HepG2 (cell line): ENCODE measurements around the gene CACNA2D1. TPM values are rescaled to one million over a fixed set of nuclear protein-coding genes. Genes with fewer than 3 reads are reported as not detected.

Experiments used
- ATAC-seq: fragments of 200-7000 bp; cut with Tn5 transposase; 3 replicates; pipeline ENCODE4 v1.9.1; 2020; ENCODE audit warnings: mild to moderate bottlenecking, moderate library complexity
- BruUV-seq: library from RNA; stranded (reverse); fragments of 400-500 nt; replicated peaks from 2 replicates; lab custom pipeline; 2021; lab: Mats Ljungman, UMichigan
- CTCF ChIA-PET: fragments of 300-600 bp; formaldehyde crosslinking; extraction: SDS; loops from one replicate; lab custom pipeline; 2021; ENCODE audit warnings: low total read pairs, inconsistent platforms, low intra/inter-chr PET ratio; lab: Yijun Ruan, JAX
- POLR2A ChIA-PET: fragments of 350-600 bp; sonication (Branson Sonifier 250); formaldehyde crosslinking; loops from one replicate; lab custom pipeline; 2020; ENCODE audit warnings: antibody characterized with exemption, inconsistent platforms; lab: Yijun Ruan, JAX
- DNase-seq: peaks from one replicate; pipeline ENCODE4 v3.0.0-alpha.2; 2015; ENCODE audit warnings: low spot score
- FAIRE-seq: peaks from 3 replicates; lab custom pipeline; 2011; peaks lifted over from hg19 to GRCh38; lab: Jason Lieb, UNC
- H2AFZ ChIP-seq: one replicate; pipeline ENCODE4 v1.6.1; 2011; ENCODE audit warnings: low read length, inconsistent platforms
- H3K27ac ChIP-seq: fragments of 300-600 bp; 3 replicates; pipeline ENCODE4 v1.8.0; 2011; ENCODE audit warnings: mixed run types, mild to moderate bottlenecking, mixed read lengths, low read length, inconsistent platforms; ENCODE audit not compliant: insufficient read depth; ENCODE audit errors: extremely low read length
- H3K27me3 ChIP-seq, 2 experiments: fragments of 200-600 bp in 1 of 2; 2 replicates in 1 of 2; 3 replicates in 1 of 2; pipeline versions ENCODE4 v1.6.0 to v1.8.0; 2011; ENCODE audit warnings: low read length in 2 of 2, mild to moderate bottlenecking in 2 of 2, moderate library complexity in 2 of 2, inconsistent platforms in 1 of 2; ENCODE audit not compliant: insufficient read depth in 2 of 2, control insufficient read depth in 1 of 2
- H3K36me3 ChIP-seq, 2 experiments: fragments of 200-600 bp in 1 of 2; replicated peaks in 1 of 2; 2 replicates in 1 of 2; 3 replicates in 1 of 2; pipeline versions ENCODE4 v1.5.1 to v1.8.0; 2011; ENCODE audit warnings: low read length in 2 of 2, inconsistent platforms in 1 of 2; ENCODE audit not compliant: insufficient read depth in 2 of 2, control insufficient read depth in 1 of 2
- H3K4me1 ChIP-seq: 2 replicates; pipeline ENCODE4 v1.5.1; 2012; ENCODE audit warnings: low read length, inconsistent platforms; ENCODE audit not compliant: insufficient read depth
- H3K4me2 ChIP-seq: 2 replicates; pipeline ENCODE4 v1.6.0; 2011; ENCODE audit warnings: low read depth, low read length, inconsistent platforms
- H3K4me3 ChIP-seq, 3 experiments: fragments of 200-600 bp in 1 of 3; sonication (generic), shearing (Covaris generic) in 1 of 3; replicated peaks in 1 of 3; 2 replicates each; pipeline ENCODE4 v1.5.1; 2011 to 2016; ENCODE audit warnings: low read length in 3 of 3, inconsistent platforms in 2 of 3, low read depth in 2 of 3, mild to moderate bottlenecking in 2 of 3, control low read depth in 1 of 3, mixed read lengths in 1 of 3; ENCODE audit not compliant: insufficient read depth in 1 of 3
- H3K79me2 ChIP-seq: one replicate; pipeline ENCODE4 v1.6.1; 2011; ENCODE audit warnings: low read length, inconsistent platforms; ENCODE audit not compliant: insufficient read depth
- H3K9ac ChIP-seq: 2 replicates; pipeline ENCODE4 v1.6.0; 2011; ENCODE audit warnings: mild to moderate bottlenecking, low read depth, low read length, inconsistent platforms; ENCODE audit not compliant: insufficient read depth
- H3K9me3 ChIP-seq: 2 replicates; pipeline ENCODE4 v1.5.1; 2012; ENCODE audit warnings: mild to moderate bottlenecking, low read length
- H4K20me1 ChIP-seq: 2 replicates; pipeline ENCODE4 v1.6.0; 2011; ENCODE audit warnings: inconsistent platforms, mild to moderate bottlenecking, low read length, moderate library complexity; ENCODE audit not compliant: insufficient read depth
- ZFX ChIP-seq: sonication (generic); formaldehyde crosslinking; IDR thresholded peaks from 2 replicates; pipeline ENCODE4 v1.4.0; 2020; ENCODE audit warnings: mild to moderate bottlenecking, low read depth, missing genetic modification reagents, moderate library complexity
- ZNF17 ChIP-seq: sonication (generic); formaldehyde crosslinking; IDR thresholded peaks from 2 replicates; pipeline ENCODE4 v1.5.0; 2020; ENCODE audit warnings: mild to moderate bottlenecking, missing genetic modification reagents
- ZNF652 ChIP-seq: IDR thresholded peaks from 2 replicates; pipeline ENCODE4 v1.6.1; 2016; ENCODE audit warnings: low read depth, borderline replicate concordance
- ZNF678 ChIP-seq: sonication (generic); formaldehyde crosslinking; IDR thresholded peaks from 2 replicates; pipeline ENCODE4 v1.4.0; 2020; ENCODE audit warnings: mild to moderate bottlenecking, missing genetic modification reagents
- ZNF746 ChIP-seq: sonication (generic); formaldehyde crosslinking; IDR thresholded peaks from 2 replicates; pipeline ENCODE4 v1.8.0; 2022; ENCODE audit warnings: mild to moderate bottlenecking, missing genetic modification reagents
- WGBS: methylation state at CpG from one replicate; pipeline ENCODE4 v1.1.6; 2017; ENCODE audit warnings: low lambda C conversion rate; 5-methylcytosine and 5-hydroxymethylcytosine counted together
- in situ Hi-C: cut with HindIII; loops from 2 replicates; pipeline ENCODE4 v1.10.0; 2017; ENCODE audit warnings: low pct_unique_long_range_greater_than_20kb; ENCODE audit not compliant: extremely low pct_ligation_motif_present
- intact Hi-C: fragments of 100-400 bp; cut with micrococcal nuclease; formaldehyde crosslinking; loops from one replicate; pipeline ENCODE4 v1.10.0; 2022; ENCODE audit not compliant: unreplicated experiment
- polyA plus RNA-seq, 8 experiments: library from polyadenylated mRNA; depleted of rRNA in 3 of 8; stranded (reverse) in 7 of 8; unstranded in 1 of 8; fragments of >200 nt; fragmentation: Illumina TruSeq in 4 of 8; extraction: Trizol in 4 of 8; gene quantifications; 2 replicates each; pipeline versions ENCODE4 v1.2.1 to v1.2.3, GENCODE V29; 2011 to 2016; ENCODE audit warnings: low read depth in 4 of 8, missing spikeins in 1 of 8, mixed read lengths in 1 of 8; ENCODE audit not compliant: insufficient read depth in 1 of 8
- total RNA-seq, 5 experiments: library from RNA; depleted of rRNA; stranded (reverse); fragments of >200 nt; fragmentation: Illumina TruSeq; extraction: Trizol; gene quantifications; 2 replicates each; pipeline ENCODE4 v1.2.3, GENCODE V29; 2016; ENCODE audit warnings: low read depth in 1 of 5
- TF ChIP-seq, protein P1 (sequence below): sonication (generic); formaldehyde crosslinking; IDR thresholded peaks from 2 replicates; pipeline ENCODE4 v1.5.0; 2020; ENCODE audit warnings: missing genetic modification reagents
- TF ChIP-seq, protein P2 (sequence below): sonication (generic); formaldehyde crosslinking; IDR thresholded peaks from 2 replicates; pipeline ENCODE4 v1.8.1; 2023; ENCODE audit warnings: missing genetic modification reagents, mild to moderate bottlenecking, borderline replicate concordance
- TF ChIP-seq, protein P3 (sequence below): sonication (generic); formaldehyde crosslinking; IDR thresholded peaks from 2 replicates; pipeline ENCODE4 v1.8.0; 2022; ENCODE audit warnings: low read depth, missing genetic modification reagents
- TF ChIP-seq, protein P4 (sequence below): sonication (generic); formaldehyde crosslinking; IDR thresholded peaks from 2 replicates; pipeline ENCODE4 v1.5.1; 2020; ENCODE audit warnings: mild to moderate bottlenecking, moderate library complexity, missing genetic modification reagents
- TF ChIP-seq, protein P5 (sequence below): sonication (generic); formaldehyde crosslinking; IDR thresholded peaks from 2 replicates; pipeline ENCODE4 v1.4.0; 2020; ENCODE audit warnings: mild to moderate bottlenecking, missing genetic modification reagents
- TF ChIP-seq, protein P6 (sequence below): sonication (generic); formaldehyde crosslinking; IDR thresholded peaks from 2 replicates; pipeline ENCODE4 v1.4.0; 2020; ENCODE audit warnings: mild to moderate bottlenecking, missing genetic modification reagents
- TF ChIP-seq, protein P7 (sequence below): sonication (generic); formaldehyde crosslinking; conservative IDR thresholded peaks from 2 replicates; pipeline ENCODE4 v1.8.0; 2022; ENCODE audit warnings: mild to moderate bottlenecking, moderate library complexity, missing genetic modification reagents

The CACNA2D1 gene
- total and polyA plus RNA-seq, 2 of the 13 experiments (the other 11 are each of a cell fraction or from before 2014, with no cell fraction given): not detected

DNA sequence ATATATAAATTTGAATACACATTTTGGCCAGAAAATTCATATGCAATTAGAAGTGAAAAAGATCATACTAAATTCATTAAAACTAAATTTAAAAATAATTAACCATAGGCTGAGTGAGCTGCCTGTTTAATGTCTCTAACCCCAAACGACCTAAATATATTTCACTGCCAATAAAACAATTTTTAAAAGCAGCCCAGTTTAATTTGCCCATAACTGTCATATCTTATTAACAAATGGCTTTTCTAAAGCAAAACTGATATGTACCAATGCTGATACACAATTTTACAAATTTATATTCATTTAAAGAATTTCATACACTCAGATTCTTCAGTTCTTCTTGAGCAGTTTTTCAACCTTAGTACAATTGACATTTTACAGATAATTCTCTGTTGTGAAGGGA lies 99.9 kb downstream of the CACNA2D1 start (continued):
- TF ChIP-seq, protein P1, sequence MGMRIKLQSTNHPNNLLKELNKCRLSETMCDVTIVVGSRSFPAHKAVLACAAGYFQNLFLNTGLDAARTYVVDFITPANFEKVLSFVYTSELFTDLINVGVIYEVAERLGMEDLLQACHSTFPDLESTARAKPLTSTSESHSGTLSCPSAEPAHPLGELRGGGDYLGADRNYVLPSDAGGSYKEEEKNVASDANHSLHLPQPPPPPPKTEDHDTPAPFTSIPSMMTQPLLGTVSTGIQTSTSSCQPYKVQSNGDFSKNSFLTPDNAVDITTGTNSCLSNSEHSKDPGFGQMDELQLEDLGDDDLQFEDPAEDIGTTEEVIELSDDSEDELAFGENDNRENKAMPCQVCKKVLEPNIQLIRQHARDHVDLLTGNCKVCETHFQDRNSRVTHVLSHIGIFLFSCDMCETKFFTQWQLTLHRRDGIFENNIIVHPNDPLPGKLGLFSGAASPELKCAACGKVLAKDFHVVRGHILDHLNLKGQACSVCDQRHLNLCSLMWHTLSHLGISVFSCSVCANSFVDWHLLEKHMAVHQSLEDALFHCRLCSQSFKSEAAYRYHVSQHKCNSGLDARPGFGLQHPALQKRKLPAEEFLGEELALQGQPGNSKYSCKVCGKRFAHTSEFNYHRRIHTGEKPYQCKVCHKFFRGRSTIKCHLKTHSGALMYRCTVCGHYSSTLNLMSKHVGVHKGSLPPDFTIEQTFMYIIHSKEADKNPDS (CRISPR knock-in tag): no peak
- TF ChIP-seq ZNF652 (CRISPR knock-in tag) (no peak), ZNF678 (no peak)

DNA sequence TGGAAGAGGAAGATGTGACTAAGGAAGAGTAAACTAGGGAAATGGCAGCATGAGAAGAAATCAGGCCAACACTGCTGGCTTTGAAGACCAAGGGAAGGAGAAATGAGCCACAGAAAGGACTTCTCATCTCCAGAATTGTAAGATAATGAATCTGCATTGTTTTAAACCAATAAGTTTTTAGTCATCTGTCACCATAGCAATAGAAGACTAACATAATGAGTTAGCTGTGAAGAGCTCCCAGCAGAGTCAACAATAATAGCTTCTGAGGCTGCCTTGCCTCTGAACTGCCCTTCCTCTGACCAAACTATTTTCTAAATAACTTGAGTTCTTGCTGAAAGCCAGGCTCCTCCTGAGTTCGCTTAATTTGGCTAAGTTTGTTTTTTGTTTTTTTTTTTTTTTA lies 103.6 kb downstream of the CACNA2D1 start:
- Histone ChIP-seq H3K4me3 (no peak overlapping the region), H4K20me1 (no peaks in the 10 kb centered on the region), H3K4me1 (no peaks in the 10 kb centered on the region), H3K9ac (no peak overlapping the region), H2AFZ (no peak overlapping the region), H3K27me3 (no peaks in the 10 kb centered on the region), H3K4me2 (no peak overlapping the region), H3K9me3 (no peaks in the 10 kb centered on the region), H3K27ac (no peak overlapping the region), H3K79me2 (no peaks in the 10 kb centered on the region), H3K36me3 (no peaks in the 10 kb centered on the region)
- ChIA-PET CTCF (no interaction called here), POLR2A (no interaction called here)
- ATAC-seq: no peak
- no TSS peak for BruUV-seq
- 18% methylated on average over 1 of the region's 1 CpG for WGBS
- no peak for DNase-seq
- in situ Hi-C loops (no loop called here), intact Hi-C loops (no loop called here)
- no peak for FAIRE-seq
- TF ChIP-seq, protein P2, sequence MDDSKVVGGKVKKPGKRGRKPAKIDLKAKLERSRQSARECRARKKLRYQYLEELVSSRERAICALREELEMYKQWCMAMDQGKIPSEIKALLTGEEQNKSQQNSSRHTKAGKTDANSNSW (CRISPR knock-in tag): no peak
- TF ChIP-seq ZFX (no peak), ZNF17 (CRISPR knock-in tag) (no peak), ZNF746 (CRISPR knock-in tag) (no peak)
- TF ChIP-seq, protein P3, sequence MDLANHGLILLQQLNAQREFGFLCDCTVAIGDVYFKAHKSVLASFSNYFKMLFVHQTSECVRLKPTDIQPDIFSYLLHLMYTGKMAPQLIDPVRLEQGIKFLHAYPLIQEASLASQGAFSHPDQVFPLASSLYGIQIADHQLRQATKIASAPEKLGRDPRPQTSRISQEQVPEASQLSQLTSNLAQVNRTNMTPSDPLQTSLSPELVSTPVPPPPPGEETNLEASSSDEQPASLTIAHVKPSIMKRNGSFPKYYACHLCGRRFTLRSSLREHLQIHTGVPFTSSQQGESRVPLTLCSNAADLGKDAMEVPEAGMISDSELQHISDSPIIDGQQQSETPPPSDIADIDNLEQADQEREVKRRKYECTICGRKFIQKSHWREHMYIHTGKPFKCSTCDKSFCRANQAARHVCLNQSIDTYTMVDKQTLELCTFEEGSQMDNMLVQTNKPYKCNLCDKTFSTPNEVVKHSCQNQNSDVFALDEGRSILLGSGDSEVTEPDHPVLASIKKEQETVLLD: no peak
- TF ChIP-seq, protein P4, sequence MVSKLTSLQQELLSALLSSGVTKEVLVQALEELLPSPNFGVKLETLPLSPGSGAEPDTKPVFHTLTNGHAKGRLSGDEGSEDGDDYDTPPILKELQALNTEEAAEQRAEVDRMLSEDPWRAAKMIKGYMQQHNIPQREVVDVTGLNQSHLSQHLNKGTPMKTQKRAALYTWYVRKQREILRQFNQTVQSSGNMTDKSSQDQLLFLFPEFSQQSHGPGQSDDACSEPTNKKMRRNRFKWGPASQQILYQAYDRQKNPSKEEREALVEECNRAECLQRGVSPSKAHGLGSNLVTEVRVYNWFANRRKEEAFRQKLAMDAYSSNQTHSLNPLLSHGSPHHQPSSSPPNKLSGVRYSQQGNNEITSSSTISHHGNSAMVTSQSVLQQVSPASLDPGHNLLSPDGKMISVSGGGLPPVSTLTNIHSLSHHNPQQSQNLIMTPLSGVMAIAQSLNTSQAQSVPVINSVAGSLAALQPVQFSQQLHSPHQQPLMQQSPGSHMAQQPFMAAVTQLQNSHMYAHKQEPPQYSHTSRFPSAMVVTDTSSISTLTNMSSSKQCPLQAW (CRISPR knock-in tag): no peak
- TF ChIP-seq, protein P5, sequence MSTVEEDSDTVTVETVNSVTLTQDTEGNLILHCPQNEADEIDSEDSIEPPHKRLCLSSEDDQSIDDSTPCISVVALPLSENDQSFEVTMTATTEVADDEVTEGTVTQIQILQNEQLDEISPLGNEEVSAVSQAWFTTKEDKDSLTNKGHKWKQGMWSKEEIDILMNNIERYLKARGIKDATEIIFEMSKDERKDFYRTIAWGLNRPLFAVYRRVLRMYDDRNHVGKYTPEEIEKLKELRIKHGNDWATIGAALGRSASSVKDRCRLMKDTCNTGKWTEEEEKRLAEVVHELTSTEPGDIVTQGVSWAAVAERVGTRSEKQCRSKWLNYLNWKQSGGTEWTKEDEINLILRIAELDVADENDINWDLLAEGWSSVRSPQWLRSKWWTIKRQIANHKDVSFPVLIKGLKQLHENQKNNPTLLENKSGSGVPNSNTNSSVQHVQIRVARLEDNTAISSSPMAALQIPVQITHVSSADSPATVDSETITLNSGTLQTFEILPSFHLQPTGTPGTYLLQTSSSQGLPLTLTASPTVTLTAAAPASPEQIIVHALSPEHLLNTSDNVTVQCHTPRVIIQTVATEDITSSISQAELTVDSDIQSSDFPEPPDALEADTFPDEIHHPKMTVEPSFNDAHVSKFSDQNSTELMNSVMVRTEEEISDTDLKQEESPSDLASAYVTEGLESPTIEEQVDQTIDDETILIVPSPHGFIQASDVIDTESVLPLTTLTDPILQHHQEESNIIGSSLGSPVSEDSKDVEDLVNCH (CRISPR knock-in tag): no peak
- TF ChIP-seq, protein P6, sequence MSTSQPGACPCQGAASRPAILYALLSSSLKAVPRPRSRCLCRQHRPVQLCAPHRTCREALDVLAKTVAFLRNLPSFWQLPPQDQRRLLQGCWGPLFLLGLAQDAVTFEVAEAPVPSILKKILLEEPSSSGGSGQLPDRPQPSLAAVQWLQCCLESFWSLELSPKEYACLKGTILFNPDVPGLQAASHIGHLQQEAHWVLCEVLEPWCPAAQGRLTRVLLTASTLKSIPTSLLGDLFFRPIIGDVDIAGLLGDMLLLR: no peak
- TF ChIP-seq, protein P7, sequence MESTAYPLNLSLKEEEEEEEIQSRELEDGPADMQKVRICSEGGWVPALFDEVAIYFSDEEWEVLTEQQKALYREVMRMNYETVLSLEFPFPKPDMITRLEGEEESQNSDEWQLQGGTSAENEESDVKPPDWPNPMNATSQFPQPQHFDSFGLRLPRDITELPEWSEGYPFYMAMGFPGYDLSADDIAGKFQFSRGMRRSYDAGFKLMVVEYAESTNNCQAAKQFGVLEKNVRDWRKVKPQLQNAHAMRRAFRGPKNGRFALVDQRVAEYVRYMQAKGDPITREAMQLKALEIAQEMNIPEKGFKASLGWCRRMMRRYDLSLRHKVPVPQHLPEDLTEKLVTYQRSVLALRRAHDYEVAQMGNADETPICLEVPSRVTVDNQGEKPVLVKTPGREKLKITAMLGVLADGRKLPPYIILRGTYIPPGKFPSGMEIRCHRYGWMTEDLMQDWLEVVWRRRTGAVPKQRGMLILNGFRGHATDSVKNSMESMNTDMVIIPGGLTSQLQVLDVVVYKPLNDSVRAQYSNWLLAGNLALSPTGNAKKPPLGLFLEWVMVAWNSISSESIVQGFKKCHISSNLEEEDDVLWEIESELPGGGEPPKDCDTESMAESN: no peak
